Measurements from ENCODE around the gene DAP. TPM values are rescaled to one million over a fixed set of nuclear protein-coding genes. Genes with fewer than 3 reads are reported as not detected.

Gene DAP
- total and polyA plus RNA-seq, 7 donors, result 25.7 to 131 (median 38.5) TPM

DNA sequence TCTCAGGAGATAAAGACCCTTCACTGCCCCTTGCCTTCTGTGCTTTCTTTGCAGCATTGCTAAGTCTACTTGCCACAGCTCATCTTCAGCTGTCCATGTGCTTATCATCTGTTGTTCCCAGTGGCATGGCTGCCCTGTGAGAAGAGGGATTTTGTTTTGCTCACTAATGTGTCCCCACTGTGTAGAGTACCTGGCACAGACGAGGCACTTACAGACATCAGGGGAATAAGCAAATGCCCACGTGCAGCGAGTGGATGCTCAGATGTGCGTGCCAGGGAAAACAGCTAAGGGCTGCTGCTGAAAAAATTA, 31.0 kb downstream of the DAP start:
- TF ChIP-seq POLR2AphosphoS5 (IDR thresholded peaks at IDR 0.05), result no peak
- TF ChIP-seq, protein P1, sequence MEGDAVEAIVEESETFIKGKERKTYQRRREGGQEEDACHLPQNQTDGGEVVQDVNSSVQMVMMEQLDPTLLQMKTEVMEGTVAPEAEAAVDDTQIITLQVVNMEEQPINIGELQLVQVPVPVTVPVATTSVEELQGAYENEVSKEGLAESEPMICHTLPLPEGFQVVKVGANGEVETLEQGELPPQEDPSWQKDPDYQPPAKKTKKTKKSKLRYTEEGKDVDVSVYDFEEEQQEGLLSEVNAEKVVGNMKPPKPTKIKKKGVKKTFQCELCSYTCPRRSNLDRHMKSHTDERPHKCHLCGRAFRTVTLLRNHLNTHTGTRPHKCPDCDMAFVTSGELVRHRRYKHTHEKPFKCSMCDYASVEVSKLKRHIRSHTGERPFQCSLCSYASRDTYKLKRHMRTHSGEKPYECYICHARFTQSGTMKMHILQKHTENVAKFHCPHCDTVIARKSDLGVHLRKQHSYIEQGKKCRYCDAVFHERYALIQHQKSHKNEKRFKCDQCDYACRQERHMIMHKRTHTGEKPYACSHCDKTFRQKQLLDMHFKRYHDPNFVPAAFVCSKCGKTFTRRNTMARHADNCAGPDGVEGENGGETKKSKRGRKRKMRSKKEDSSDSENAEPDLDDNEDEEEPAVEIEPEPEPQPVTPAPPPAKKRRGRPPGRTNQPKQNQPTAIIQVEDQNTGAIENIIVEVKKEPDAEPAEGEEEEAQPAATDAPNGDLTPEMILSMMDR (IDR thresholded peaks at IDR 0.05), result no peak
- no peak for TF ChIP-seq EP300 (IDR thresholded peaks at IDR 0.05)
- TF ChIP-seq POLR2A (IDR thresholded peaks at IDR 0.05), result no peak
- no peak overlapping the region for H3K27ac ChIP-seq
- no peaks in the 10 kb centered on the region for H3K9me3 ChIP-seq
- H3K4me3 ChIP-seq, result no peak overlapping the region
- H3K4me1 ChIP-seq, result peaks cover 0 to 10% (median 5%) of the 10 kb centered on the region in 4 donors
- intact Hi-C loops (cut with DNase I), result no loop called here
- DNase-seq, result no peak
- no peaks in the 10 kb centered on the region for H3K27me3 ChIP-seq
- H3K36me3 ChIP-seq, result no peaks in the 10 kb centered on the region
- 91 to 94% methylated on average over 4 of the region's 4 CpGs for WGBS, 2 donors

DNA sequence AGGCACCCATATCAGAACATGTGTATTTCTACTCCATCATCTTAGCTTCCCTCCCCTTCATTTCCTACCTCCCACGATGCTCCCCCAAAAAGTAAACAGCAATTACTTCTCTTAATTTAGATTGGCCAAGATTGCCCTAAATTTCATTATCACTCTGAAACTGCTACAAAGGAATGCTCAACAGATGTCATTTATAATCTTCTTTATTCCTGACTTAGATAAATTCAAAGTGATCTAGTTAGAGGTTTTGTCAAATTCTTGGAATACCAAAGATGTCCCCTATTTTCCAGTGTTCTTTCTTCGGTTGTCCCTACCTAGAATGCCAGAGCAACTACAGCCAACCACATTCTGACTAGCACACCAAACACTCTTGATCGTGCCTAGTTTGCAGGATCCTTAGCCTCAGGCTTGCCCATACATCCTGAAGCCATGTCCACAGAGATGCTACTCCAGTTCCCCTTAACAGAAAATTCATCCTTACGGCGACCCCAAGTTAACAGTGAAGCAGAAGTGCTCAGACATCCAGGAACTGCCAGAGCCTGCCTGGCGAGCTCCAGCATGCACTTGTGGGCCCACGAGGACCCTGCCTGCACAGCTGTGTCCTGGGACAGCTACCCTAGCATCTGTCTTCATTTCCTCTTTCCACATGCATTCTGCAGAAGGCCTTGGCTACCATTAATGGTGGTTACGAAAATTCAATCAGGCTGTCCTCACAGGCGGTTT, 31.6 kb downstream of the DAP start:
- Histone ChIP-seq H3K36me3 (no peaks in the 10 kb centered on the region), H3K27ac (no peak overlapping the region), H3K4me1 (peaks cover 0 to 10% (median 5%) of the 10 kb centered on the region in 4 donors), H3K4me3 (no peak overlapping the region), H3K27me3 (no peaks in the 10 kb centered on the region), H3K9me3 (no peaks in the 10 kb centered on the region)
- 73 to 82% methylated on average over 9 of the region's 9 CpGs for WGBS, 2 donors
- intact Hi-C loops (cut with DNase I), result no loop called here
- no peak for DNase-seq
- TF ChIP-seq POLR2A (IDR thresholded peaks at IDR 0.05) (no peak), POLR2AphosphoS5 (IDR thresholded peaks at IDR 0.05) (no peak), EP300 (IDR thresholded peaks at IDR 0.05) (no peak)
- TF ChIP-seq, protein P1 (IDR thresholded peaks at IDR 0.05), result no peak

DNA sequence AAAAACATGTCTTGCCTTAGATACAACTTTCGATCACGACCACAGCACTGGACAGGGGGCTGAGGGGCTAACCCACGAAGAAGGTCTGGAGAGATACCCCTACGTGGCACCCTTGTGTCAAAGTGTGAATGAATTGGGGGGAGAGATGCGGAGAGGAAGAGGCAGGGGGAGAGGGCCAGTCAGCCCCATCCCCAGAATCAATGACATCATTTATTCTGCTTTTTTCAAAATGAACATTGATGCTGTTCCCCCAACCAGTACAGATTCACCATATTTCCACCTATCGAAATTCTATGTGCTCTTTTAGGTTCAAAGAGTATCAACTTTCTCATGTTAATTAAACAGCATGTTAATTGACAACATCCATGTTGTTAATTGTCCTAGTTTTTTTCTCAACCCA, 32.4 kb downstream of the DAP start:
- 95 to 97% methylated on average over 6 of the region's 6 CpGs for WGBS, 2 donors
- no peak for TF ChIP-seq POLR2A (IDR thresholded peaks at IDR 0.05)
- TF ChIP-seq POLR2AphosphoS5 (IDR thresholded peaks at IDR 0.05), result no peak
- TF ChIP-seq, protein P1 (IDR thresholded peaks at IDR 0.05), result no peak
- no peak for TF ChIP-seq EP300 (IDR thresholded peaks at IDR 0.05)
- H3K4me3 ChIP-seq, result no peak overlapping the region
- DNase-seq, result no peak
- no peak overlapping the region for H3K27ac ChIP-seq
- intact Hi-C loops (cut with DNase I), result no loop called here
- H3K36me3 ChIP-seq, result no peaks in the 10 kb centered on the region
- H3K9me3 ChIP-seq, result no peaks in the 10 kb centered on the region
- no peaks in the 10 kb centered on the region for H3K27me3 ChIP-seq
- H3K4me1 ChIP-seq, result peaks cover 0 to 6% (median 0%) of the 10 kb centered on the region in 4 donors

DNA sequence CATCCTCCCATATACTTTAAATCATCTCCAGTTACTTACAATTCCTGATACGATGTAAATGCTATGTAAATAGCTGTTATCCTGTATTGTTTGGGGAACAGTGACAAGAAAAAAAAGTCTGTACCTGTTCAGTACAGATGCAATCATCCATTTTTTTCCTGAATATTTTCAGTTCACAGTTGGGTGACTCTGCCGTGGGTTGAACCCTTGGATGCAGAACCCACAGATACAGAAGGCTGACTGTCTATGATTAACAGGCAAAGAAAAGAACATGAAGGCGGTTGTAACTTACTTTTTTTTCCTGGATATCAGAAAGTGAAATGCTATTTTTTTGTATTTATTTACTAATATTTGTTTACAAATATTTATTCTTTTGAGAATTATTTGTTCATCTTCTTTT, 33.2 kb downstream of the DAP start:
- no peaks in the 10 kb centered on the region for H3K9me3 ChIP-seq
- peaks cover 0 to 4% (median 0%) of the 10 kb centered on the region in 4 donors for H3K4me1 ChIP-seq
- no peak overlapping the region for H3K27ac ChIP-seq
- no peaks in the 10 kb centered on the region for H3K36me3 ChIP-seq
- intact Hi-C loops (cut with DNase I), result no loop called here
- H3K4me3 ChIP-seq, result no peak overlapping the region
- WGBS, 2 donors, result 88 to 92% methylated on average over 3 of the region's 3 CpGs
- no peaks in the 10 kb centered on the region for H3K27me3 ChIP-seq
- TF ChIP-seq EP300 (IDR thresholded peaks at IDR 0.05) (no peak), POLR2A (IDR thresholded peaks at IDR 0.05) (no peak)
- no peak for DNase-seq

DNA sequence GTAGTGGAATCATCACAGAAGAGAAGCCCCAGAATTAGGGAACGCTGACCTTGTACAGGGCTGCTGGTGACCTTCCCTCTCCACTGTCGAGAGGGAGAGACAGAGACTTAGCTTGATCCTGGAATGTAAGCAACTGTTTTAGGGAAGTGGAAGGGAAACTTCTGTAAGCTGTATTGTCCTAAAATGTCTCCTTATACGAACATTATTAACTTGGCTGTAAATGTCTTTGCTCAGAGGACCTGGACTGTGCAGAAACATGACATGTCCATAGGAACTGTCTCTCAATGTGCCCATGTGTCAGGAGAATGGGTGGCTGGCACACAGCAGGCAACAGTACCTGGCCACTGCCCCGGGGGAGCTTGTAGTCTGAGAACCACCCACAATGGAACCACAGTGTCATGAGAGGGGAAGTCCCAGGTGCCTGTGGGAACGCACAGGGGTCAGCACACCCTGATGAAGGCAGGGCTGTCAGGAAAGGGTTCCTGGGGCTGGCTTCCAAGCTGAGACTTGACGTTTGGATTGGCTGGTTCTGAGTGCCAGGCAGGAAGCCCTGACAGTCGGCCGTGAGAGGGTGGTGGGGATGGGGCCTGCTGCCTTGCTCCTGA, 34.0 kb downstream of the DAP start:
- Histone ChIP-seq H3K27ac (peak overlapping the region in 2 of 4 donors; percentile 12 to 71), H3K4me3 (no peak overlapping the region), H3K27me3 (no peaks in the 10 kb centered on the region), H3K36me3 (no peaks in the 10 kb centered on the region), H3K9me3 (no peaks in the 10 kb centered on the region), H3K4me1 (peaks cover 0 to 4% (median 0%) of the 10 kb centered on the region in 4 donors)
- DNase-seq, result no peak
- TF ChIP-seq EP300 (IDR thresholded peaks at IDR 0.05), result no peak
- TF ChIP-seq POLR2A (IDR thresholded peaks at IDR 0.05), result no peak
- TF ChIP-seq POLR2AphosphoS5 (IDR thresholded peaks at IDR 0.05), result no peak
- TF ChIP-seq, protein P1 (IDR thresholded peaks at IDR 0.05), result no peak
- intact Hi-C loops (cut with DNase I), result no loop called here
- WGBS, 2 donors, result 62 to 78% methylated on average over 8 of the region's 8 CpGs
